SK-N-SH treated with all-trans-retinoic acid at 6 μM for 48 hours (cell line): ENCODE measurements around the gene CHRM4.

ENCODE experiments used
- ATAC-seq: fragments of 200-7000 bp; cut with Tn5 transposase; 3 replicates; pipeline ENCODE4 v1.9.1; 2020; ENCODE audit warnings: mild to moderate bottlenecking, moderate library complexity
- ARNTL ChIP-seq: fragments of 450-650 bp; formaldehyde crosslinking; IDR thresholded peaks from 2 replicates; pipeline ENCODE4 v1.5.0; 2020; ENCODE audit warnings: low read depth, mild to moderate bottlenecking, moderate library complexity, borderline replicate concordance
- BACH2 ChIP-seq: fragments of 250-450 bp; sonication (Bioruptor Pico); IDR thresholded peaks from 2 replicates; pipeline ENCODE4 v1.9.0; 2021; ENCODE audit warnings: mild to moderate bottlenecking, borderline replicate concordance
- CSDC2 ChIP-seq: fragments of 250-450 bp; sonication (Bioruptor Pico); IDR thresholded peaks from 2 replicates; pipeline ENCODE4 v1.5.0; 2020; ENCODE audit warnings: mild to moderate bottlenecking, moderate library complexity
- ESRRG ChIP-seq: fragments of 250-450 bp; sonication (Bioruptor Pico); IDR thresholded peaks from 2 replicates; pipeline ENCODE4 v1.6.1; 2021; ENCODE audit warnings: mild to moderate bottlenecking
- GLIS3 ChIP-seq: fragments of 250-450 bp; sonication (Bioruptor Pico); IDR thresholded peaks from 2 replicates; pipeline ENCODE4 v1.5.0; 2020; ENCODE audit warnings: mild to moderate bottlenecking, moderate library complexity
- ISL1 ChIP-seq: fragments of 250-450 bp; sonication (Bioruptor Pico); IDR thresholded peaks from 2 replicates; pipeline ENCODE4 v2.1.2; 2022; ENCODE audit warnings: mild to moderate bottlenecking, moderate library complexity
- PPARA ChIP-seq: fragments of 250-450 bp; sonication (Bioruptor Pico); IDR thresholded peaks from 2 replicates; pipeline ENCODE4 v1.5.0; 2020; ENCODE audit warnings: mild to moderate bottlenecking, borderline replicate concordance
- SNAI2 ChIP-seq: fragments of 250-450 bp; sonication (Bioruptor Pico); IDR thresholded peaks from 2 replicates; pipeline ENCODE4 v1.5.0; 2020; ENCODE audit warnings: mild to moderate bottlenecking, moderate library complexity
- TOX ChIP-seq: fragments of 250-450 bp; sonication (Bioruptor Pico); IDR thresholded peaks from 2 replicates; pipeline ENCODE4 v1.8.0; 2021; ENCODE audit warnings: mild to moderate bottlenecking, moderate library complexity, borderline replicate concordance
- ZFP3 ChIP-seq: fragments of 250-450 bp; sonication (Bioruptor Pico); IDR thresholded peaks from 2 replicates; pipeline ENCODE4 v1.5.0; 2020; ENCODE audit warnings: mild to moderate bottlenecking, moderate library complexity
- ZFP30 ChIP-seq: fragments of 450-650 bp; formaldehyde crosslinking; IDR thresholded peaks from 2 replicates; pipeline ENCODE4 v1.5.0; 2022; ENCODE audit warnings: mild to moderate bottlenecking, moderate library complexity
- ZNF565 ChIP-seq: fragments of 450-650 bp; formaldehyde crosslinking; conservative IDR thresholded peaks from 2 replicates; pipeline ENCODE4 v1.5.0; 2020; ENCODE audit warnings: low read depth, mild to moderate bottlenecking, moderate library complexity
- ZNF70 ChIP-seq: fragments of 450-650 bp; formaldehyde crosslinking; IDR thresholded peaks from 2 replicates; pipeline ENCODE4 v1.5.0; 2020; ENCODE audit warnings: mild to moderate bottlenecking, moderate library complexity
- TF ChIP-seq, protein P1 (sequence below): fragments of 250-450 bp; sonication (Bioruptor Pico); IDR thresholded peaks from 2 replicates; pipeline ENCODE4 v1.5.1; 2020; ENCODE audit warnings: low read depth, mild to moderate bottlenecking, moderate library complexity
- TF ChIP-seq, protein P2 (sequence below): fragments of 250-450 bp; sonication (Bioruptor Pico); IDR thresholded peaks from 2 replicates; pipeline ENCODE4 v1.5.0; 2020; ENCODE audit warnings: mild to moderate bottlenecking, moderate library complexity
- TF ChIP-seq, protein P3 (sequence below): fragments of 250-450 bp; sonication (Bioruptor Pico); IDR thresholded peaks from 2 replicates; pipeline ENCODE4 v1.8.0; 2020; ENCODE audit warnings: mild to moderate bottlenecking, moderate library complexity, borderline replicate concordance
- TF ChIP-seq, protein P4 (sequence below): fragments of 250-450 bp; sonication (Bioruptor Pico); IDR thresholded peaks from 2 replicates; pipeline ENCODE4 v1.5.1; 2021; ENCODE audit warnings: mild to moderate bottlenecking, moderate library complexity

Gene CHRM4

DNA sequence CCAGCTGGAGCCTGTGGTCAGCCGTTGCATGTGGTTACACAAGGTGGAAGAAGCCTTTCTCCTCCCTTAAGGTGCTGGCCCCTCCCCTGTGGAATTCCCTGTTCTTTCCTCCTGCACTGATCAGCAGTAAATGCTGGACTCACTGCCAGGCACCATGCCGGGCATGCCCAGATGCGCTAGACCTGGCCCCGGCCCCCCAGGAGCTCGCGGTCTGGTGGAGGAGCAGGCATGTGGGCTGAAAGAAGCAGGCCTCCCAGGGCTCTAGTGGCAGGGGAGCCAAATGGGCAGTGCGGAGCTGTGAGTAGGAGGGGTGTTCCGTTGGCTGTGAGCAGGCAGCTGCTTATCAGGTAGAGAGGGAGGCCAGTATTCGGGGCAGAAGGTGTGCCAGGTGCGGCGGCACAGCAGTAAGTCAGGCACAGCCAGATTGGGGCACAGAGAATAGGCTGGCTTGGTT lies 34.1 kb downstream of the CHRM4 start:
- ATAC-seq = no peak

DNA sequence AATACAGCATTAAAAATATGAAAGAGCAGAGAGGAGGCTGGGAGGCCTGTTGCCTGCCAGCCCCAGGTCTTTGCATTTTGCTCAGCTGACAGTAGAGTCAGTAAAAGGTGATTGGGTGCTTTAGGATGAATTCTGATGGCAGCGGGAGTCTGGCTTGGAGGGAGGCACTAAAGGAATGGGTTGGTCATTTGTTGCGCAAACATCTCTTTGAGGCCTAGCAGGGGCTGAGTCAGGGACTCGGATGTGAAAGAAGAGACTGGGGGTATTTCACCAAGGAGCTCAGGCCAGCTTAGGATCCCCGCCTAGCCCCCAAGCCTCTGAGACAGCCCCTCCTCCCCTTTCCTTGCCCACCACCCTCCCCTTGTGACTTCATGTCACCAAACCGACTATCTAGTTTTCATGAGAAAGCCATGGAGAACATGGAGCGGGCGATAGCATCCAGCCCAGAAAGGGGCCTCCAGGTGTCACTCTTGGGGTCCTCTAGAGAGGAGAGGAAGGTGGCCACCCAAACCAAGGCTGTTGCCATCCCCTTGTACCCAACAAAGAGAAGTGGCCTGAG lies 34.6 kb downstream of the CHRM4 start:
- ATAC-seq = no peak
- no peak for TF ChIP-seq ZFP3 (CRISPR knock-in tag)
- no peak for TF ChIP-seq CSDC2
- TF ChIP-seq, protein P1, sequence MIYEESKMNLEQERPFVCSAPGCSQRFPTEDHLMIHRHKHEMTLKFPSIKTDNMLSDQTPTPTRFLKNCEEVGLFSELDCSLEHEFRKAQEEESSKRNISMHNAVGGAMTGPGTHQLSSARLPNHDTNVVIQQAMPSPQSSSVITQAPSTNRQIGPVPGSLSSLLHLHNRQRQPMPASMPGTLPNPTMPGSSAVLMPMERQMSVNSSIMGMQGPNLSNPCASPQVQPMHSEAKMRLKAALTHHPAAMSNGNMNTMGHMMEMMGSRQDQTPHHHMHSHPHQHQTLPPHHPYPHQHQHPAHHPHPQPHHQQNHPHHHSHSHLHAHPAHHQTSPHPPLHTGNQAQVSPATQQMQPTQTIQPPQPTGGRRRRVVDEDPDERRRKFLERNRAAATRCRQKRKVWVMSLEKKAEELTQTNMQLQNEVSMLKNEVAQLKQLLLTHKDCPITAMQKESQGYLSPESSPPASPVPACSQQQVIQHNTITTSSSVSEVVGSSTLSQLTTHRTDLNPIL (CRISPR knock-in tag) = no peak

More for the DNA sequence above, 34.1 kb downstream of the CHRM4 start:
- TF ChIP-seq GLIS3 (CRISPR knock-in tag) = no peak
- no peak for TF ChIP-seq SNAI2 (CRISPR knock-in tag)
- no peak for TF ChIP-seq ISL1 (CRISPR knock-in tag)
- TF ChIP-seq, protein P2, sequence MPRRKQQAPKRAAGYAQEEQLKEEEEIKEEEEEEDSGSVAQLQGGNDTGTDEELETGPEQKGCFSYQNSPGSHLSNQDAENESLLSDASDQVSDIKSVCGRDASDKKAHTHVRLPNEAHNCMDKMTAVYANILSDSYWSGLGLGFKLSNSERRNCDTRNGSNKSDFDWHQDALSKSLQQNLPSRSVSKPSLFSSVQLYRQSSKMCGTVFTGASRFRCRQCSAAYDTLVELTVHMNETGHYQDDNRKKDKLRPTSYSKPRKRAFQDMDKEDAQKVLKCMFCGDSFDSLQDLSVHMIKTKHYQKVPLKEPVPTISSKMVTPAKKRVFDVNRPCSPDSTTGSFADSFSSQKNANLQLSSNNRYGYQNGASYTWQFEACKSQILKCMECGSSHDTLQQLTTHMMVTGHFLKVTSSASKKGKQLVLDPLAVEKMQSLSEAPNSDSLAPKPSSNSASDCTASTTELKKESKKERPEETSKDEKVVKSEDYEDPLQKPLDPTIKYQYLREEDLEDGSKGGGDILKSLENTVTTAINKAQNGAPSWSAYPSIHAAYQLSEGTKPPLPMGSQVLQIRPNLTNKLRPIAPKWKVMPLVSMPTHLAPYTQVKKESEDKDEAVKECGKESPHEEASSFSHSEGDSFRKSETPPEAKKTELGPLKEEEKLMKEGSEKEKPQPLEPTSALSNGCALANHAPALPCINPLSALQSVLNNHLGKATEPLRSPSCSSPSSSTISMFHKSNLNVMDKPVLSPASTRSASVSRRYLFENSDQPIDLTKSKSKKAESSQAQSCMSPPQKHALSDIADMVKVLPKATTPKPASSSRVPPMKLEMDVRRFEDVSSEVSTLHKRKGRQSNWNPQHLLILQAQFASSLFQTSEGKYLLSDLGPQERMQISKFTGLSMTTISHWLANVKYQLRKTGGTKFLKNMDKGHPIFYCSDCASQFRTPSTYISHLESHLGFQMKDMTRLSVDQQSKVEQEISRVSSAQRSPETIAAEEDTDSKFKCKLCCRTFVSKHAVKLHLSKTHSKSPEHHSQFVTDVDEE = no peak
- TF ChIP-seq PPARA (CRISPR knock-in tag) = no peak

DNA sequence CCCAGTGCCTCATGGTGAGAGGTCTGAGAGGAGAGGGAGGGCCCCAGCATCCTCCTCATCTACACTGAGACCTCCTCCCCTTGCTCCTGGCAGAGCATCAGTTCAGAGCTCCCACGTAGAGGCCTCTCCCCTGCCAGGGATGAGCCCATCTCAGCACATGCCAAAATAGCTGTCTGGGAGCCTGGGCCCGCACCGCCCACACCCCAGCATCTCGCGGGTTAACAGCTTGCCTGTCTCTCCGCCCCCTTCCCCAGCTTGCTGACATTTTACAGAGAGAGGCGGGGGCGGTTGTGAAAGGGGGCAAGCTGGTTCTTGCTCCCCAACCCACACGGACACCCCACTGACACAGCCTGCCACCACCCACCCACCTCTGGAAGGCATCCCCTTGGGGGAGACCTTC lies 37.9 kb downstream of the CHRM4 start:
- ATAC-seq = no peak
- TF ChIP-seq ZNF70 (CRISPR knock-in tag) = no peak
- no peak for TF ChIP-seq TOX (CRISPR knock-in tag)
- no peak for TF ChIP-seq ZNF565 (CRISPR knock-in tag)
- TF ChIP-seq PPARA (CRISPR knock-in tag) = no peak
- TF ChIP-seq ISL1 (CRISPR knock-in tag) = no peak
- TF ChIP-seq, protein P1 (CRISPR knock-in tag) = no peak
- no peak for TF ChIP-seq ESRRG (CRISPR knock-in tag)

DNA sequence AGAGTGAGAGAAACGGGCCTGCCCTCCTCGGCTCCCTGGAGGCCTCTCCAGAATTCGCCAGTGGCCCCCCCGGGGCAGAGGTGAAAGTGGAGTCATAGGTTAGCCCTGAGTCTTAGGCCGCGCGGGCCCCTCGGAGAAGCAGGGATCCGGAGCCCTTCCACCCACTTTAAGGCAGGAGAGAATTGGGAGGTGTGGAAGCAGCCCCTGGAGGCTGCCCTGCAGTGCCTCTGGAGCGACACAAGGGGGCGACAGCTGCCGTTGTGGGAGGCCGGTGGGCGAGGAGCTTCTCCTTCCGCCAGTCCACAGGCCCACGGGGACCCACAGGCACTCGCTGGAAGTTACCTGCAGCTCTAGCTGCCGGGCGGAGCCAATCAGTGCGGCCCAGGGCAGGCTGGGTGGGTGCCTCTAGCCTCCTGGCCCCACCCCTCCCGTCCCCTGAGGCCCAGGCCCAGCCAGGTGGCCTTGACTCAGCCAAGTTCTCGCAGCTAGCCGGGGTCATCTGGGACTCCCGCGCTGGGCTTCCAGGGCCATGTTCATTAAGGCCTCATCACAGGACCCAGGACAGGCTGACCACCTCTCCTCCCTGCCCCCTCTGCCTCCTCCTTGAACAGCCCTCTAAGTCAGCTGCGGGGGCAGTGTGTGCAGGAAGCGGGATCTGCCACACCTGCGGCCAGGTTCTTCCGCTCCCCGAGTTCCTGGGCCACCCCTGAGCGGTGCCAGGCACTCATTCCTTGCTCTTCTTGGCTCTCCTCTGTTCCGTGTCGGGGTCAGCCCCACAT lies 39.3 kb downstream of the CHRM4 start:
- ATAC-seq = peak; percentile 65
- TF ChIP-seq TOX (CRISPR knock-in tag) (no peak), CSDC2 (no peak), ZNF565 (CRISPR knock-in tag) (no peak), BACH2 (CRISPR knock-in tag) (no peak), ZFP30 (CRISPR knock-in tag) (no peak), GLIS3 (CRISPR knock-in tag) (no peak)
- TF ChIP-seq, protein P1 (CRISPR knock-in tag) = no peak
- TF ChIP-seq, all 23 proteins: peak for 0

DNA sequence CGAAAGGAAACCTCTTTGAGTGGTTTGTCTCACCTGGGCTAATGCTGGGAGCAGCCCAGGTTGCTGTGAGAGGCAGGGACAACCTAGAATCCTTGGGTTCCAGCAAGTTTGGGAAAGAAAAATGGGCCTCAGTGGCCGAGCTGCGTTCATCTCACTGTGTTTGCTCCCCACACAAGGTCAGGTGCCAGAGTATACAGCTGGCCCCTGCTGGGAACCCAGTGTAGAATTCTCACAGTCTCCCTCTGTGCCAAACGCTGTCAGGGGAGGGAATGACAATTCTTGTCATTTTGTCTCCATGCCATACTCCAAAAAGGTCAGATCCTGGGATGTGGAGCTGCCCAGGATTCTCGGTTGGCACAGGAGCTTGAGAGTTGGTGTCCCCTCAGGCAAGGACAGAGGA lies 40.0 kb downstream of the CHRM4 start:
- no peak for ATAC-seq
- TF ChIP-seq, protein P3, sequence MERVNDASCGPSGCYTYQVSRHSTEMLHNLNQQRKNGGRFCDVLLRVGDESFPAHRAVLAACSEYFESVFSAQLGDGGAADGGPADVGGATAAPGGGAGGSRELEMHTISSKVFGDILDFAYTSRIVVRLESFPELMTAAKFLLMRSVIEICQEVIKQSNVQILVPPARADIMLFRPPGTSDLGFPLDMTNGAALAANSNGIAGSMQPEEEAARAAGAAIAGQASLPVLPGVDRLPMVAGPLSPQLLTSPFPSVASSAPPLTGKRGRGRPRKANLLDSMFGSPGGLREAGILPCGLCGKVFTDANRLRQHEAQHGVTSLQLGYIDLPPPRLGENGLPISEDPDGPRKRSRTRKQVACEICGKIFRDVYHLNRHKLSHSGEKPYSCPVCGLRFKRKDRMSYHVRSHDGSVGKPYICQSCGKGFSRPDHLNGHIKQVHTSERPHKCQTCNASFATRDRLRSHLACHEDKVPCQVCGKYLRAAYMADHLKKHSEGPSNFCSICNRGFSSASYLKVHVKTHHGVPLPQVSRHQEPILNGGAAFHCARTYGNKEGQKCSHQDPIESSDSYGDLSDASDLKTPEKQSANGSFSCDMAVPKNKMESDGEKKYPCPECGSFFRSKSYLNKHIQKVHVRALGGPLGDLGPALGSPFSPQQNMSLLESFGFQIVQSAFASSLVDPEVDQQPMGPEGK (CRISPR knock-in tag) = no peak
- TF ChIP-seq CSDC2 (no peak), ZNF70 (CRISPR knock-in tag) (no peak), ISL1 (CRISPR knock-in tag) (no peak), ESRRG (CRISPR knock-in tag) (no peak), ARNTL (CRISPR knock-in tag) (no peak), SNAI2 (CRISPR knock-in tag) (no peak)
- TF ChIP-seq, protein P4, sequence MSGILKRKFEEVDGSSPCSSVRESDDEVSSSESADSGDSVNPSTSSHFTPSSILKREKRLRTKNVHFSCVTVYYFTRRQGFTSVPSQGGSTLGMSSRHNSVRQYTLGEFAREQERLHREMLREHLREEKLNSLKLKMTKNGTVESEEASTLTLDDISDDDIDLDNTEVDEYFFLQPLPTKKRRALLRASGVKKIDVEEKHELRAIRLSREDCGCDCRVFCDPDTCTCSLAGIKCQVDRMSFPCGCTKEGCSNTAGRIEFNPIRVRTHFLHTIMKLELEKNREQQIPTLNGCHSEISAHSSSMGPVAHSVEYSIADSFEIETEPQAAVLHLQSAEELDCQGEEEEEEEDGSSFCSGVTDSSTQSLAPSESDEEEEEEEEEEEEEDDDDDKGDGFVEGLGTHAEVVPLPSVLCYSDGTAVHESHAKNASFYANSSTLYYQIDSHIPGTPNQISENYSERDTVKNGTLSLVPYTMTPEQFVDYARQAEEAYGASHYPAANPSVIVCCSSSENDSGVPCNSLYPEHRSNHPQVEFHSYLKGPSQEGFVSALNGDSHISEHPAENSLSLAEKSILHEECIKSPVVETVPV (CRISPR knock-in tag) = no peak
- TF ChIP-seq, protein P2 = no peak
